A673 (cell line): ENCODE results near the gene ACBD3. TPM values are rescaled to one million over a fixed set of nuclear protein-coding genes. Genes with fewer than 3 reads are reported as not detected.

Experiments
- BruUV-seq: library from RNA; stranded (reverse); fragments of 400-500 nt; replicated peaks from 2 replicates; lab custom pipeline; 2021; lab: Mats Ljungman, UMichigan
- CTCF ChIA-PET: fragments of 300-600 bp; sonication (Branson Sonifier 250); formaldehyde crosslinking; loops from one replicate; lab custom pipeline; 2022; ENCODE audit warnings: antibody characterized with exemption; lab: Charles Lee
- POLR2A ChIA-PET: fragments of 300-600 bp; sonication (Branson Sonifier 250); formaldehyde crosslinking; loops from one replicate; lab custom pipeline; 2022; ENCODE audit warnings: antibody characterized with exemption; ENCODE audit not compliant: low non-redundant PET; lab: Charles Lee
- DNase-seq: peaks from one replicate; pipeline ENCODE4 v3.0.0-alpha.2; 2015; ENCODE audit warnings: low spot score
- H3K27ac ChIP-seq: fragments of 200-600 bp; sonication (generic); 2 replicates; pipeline ENCODE4 v1.5.1; 2016; ENCODE audit warnings: mixed run types, low read depth, mild to moderate bottlenecking, mixed read lengths, antibody characterized with exemption, low read length; ENCODE audit not compliant: poor library complexity, severe bottlenecking
- H3K27me3 ChIP-seq: fragments of 200-600 bp; sonication (generic); replicated peaks from 2 replicates; pipeline ENCODE4 v1.6.1; 2017; ENCODE audit warnings: mixed run types, low read depth, mild to moderate bottlenecking, mixed read lengths, antibody characterized with exemption, low read length; ENCODE audit not compliant: insufficient read depth, poor library complexity
- H3K36me3 ChIP-seq: fragments of 200-600 bp; sonication (generic); 2 replicates; pipeline ENCODE4 v1.6.1; 2016; ENCODE audit warnings: mixed run types, mild to moderate bottlenecking, mixed read lengths, antibody characterized with exemption, low read length; ENCODE audit not compliant: insufficient read depth, poor library complexity, severe bottlenecking
- H3K4me1 ChIP-seq: fragments of 200-600 bp; sonication (generic); 2 replicates; pipeline ENCODE4 v1.6.1; 2017; ENCODE audit warnings: mixed run types, mild to moderate bottlenecking, mixed read lengths, antibody characterized with exemption, low read length; ENCODE audit not compliant: insufficient read depth, poor library complexity, severe bottlenecking
- H3K4me3 ChIP-seq: fragments of 200-600 bp; sonication (generic); 2 replicates; pipeline ENCODE4 v1.5.1; 2016; ENCODE audit warnings: low read depth, mixed run types, mild to moderate bottlenecking, mixed read lengths, low read length; ENCODE audit not compliant: poor library complexity, severe bottlenecking
- H3K9me3 ChIP-seq: fragments of 200-600 bp; sonication (generic); 2 replicates; pipeline ENCODE4 v1.6.1; 2016; ENCODE audit warnings: mixed run types, low read depth, mild to moderate bottlenecking, mixed read lengths, antibody characterized with exemption, low read length; ENCODE audit not compliant: poor library complexity, severe bottlenecking
- CTCF ChIP-seq: fragments of 300-800, 200-600 bp; sonication (generic); conservative IDR thresholded peaks from 2 replicates; pipeline ENCODE4 v1.5.1; 2017; ENCODE audit warnings: low read depth, mild to moderate bottlenecking, antibody characterized with exemption, low read length, moderate library complexity, mixed read lengths
- EZH2 ChIP-seq: fragments of 200-600 bp; sonication (generic); IDR thresholded peaks from 2 replicates; pipeline ENCODE4 v1.6.1; 2017; ENCODE audit warnings: borderline replicate concordance, low read depth, mild to moderate bottlenecking, mixed read lengths, antibody characterized with exemption, low read length; ENCODE audit not compliant: poor library complexity, severe bottlenecking
- intact Hi-C: fragments of 100-400 bp; cut with micrococcal nuclease; formaldehyde crosslinking; loops from one replicate; pipeline ENCODE4 v1.10.0; 2022; ENCODE audit not compliant: unreplicated experiment
- total RNA-seq: library from RNA; stranded (reverse); gene quantifications from 2 replicates; pipeline ENCODE4 v1.2.3, GENCODE V29; 2021

ACBD3 gene
- total RNA-seq, 1 experiment from 2014 or later = 33.4 TPM

DNA sequence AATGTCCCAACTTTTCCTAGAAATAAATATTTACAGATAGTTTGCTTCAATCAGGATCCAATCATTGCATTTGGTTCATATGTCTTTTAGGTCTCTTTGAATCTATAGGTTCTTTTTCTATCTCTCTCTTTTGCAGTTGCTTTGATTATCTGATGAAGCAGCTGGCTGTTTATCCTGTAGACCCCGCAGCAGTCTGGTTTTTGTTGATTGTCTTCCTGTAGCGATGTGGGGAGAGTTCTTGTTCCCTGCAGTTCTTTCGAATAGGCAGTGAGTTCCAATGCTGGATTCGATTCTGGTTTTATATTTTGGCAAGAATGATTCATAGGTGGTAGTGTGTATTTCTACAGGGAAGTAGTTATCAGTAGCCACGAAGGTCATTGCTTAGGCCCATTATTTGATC, 29.5 kb upstream of the ACBD3 start:
- no peaks in the 10 kb centered on the region for H3K27me3 ChIP-seq
- H3K27ac ChIP-seq = no peak overlapping the region
- no peak for DNase-seq
- ChIA-PET CTCF (no interaction called here), POLR2A (no interaction called here)
- intact Hi-C loops = no loop called here
- H3K4me1 ChIP-seq = no peaks in the 10 kb centered on the region
- no peak overlapping the region for H3K4me3 ChIP-seq
- no TSS peak for BruUV-seq
- H3K36me3 ChIP-seq = no peaks in the 10 kb centered on the region
- TF ChIP-seq CTCF (no peak), EZH2 (no peak)
- no peaks in the 10 kb centered on the region for H3K9me3 ChIP-seq

DNA sequence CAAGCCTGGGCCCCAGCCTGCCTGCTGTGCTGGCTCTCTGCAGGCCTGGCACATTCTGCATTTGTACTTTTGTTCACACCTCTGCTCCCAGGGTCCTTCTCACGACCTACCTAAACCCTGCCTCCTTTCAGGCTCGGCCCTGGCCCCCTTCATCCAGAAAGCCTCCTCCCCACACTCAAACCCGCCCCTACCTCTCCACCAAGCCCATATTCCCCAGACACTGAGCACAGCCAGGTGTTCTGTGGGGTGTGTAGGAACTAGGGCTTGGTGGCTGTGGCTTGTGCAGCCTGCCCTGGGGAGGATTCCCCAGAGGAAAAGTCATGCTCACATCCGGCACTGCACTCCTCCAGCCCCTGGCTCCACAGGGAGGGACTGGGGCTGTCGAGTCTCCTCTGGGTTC, 28.7 kb upstream of the ACBD3 start:
- no peak for DNase-seq
- H3K4me3 ChIP-seq = no peak overlapping the region
- CTCF ChIA-PET = no interaction called here
- POLR2A ChIA-PET = no interaction called here
- no peaks in the 10 kb centered on the region for H3K4me1 ChIP-seq
- intact Hi-C loops = no loop called here
- H3K27ac ChIP-seq = no peak overlapping the region
- no peaks in the 10 kb centered on the region for H3K36me3 ChIP-seq
- no peaks in the 10 kb centered on the region for H3K9me3 ChIP-seq
- BruUV-seq = no TSS peak
- no peaks in the 10 kb centered on the region for H3K27me3 ChIP-seq
- TF ChIP-seq EZH2 (no peak), CTCF (no peak)

GRCh38 chr1:226212545-226212944, 26.0 kb upstream of the ACBD3 start:
- no TSS peak for BruUV-seq
- no peaks in the 10 kb centered on the region for H3K36me3 ChIP-seq
- intact Hi-C loops = no loop called here
- H3K4me3 ChIP-seq = no peak overlapping the region
- no peak for DNase-seq
- H3K27ac ChIP-seq = no peak overlapping the region
- ChIA-PET POLR2A (no interaction called here), CTCF (no interaction called here)
- no peaks in the 10 kb centered on the region for H3K9me3 ChIP-seq
- TF ChIP-seq CTCF (no peak), EZH2 (no peak)
- H3K4me1 ChIP-seq = peaks cover 6% of the 10 kb centered on the region
- H3K27me3 ChIP-seq = no peaks in the 10 kb centered on the region
